Testis (tissue), 3 donors: ENCODE measurements around the gene TMEM184A. TPM values are rescaled to one million over a fixed set of nuclear protein-coding genes. Genes with fewer than 3 reads are reported as not detected.

Experiments used
- DNase-seq: peaks from one replicate; pipeline ENCODE4 v3.0.0-alpha.2; 2019
- H3K27ac ChIP-seq, 2 donors: fragments of 200-600 bp; sonication (generic); one replicate each; pipeline ENCODE4 v1.5.1; 2019
- H3K27me3 ChIP-seq: fragments of 200-600 bp; sonication (generic); one replicate; pipeline ENCODE4 v1.5.1; 2019
- H3K36me3 ChIP-seq: fragments of 200-600 bp; sonication (generic); one replicate; pipeline ENCODE4 v1.5.1; 2017; ENCODE audit warnings: low read depth; ENCODE audit errors: missing control alignments
- H3K4me1 ChIP-seq: fragments of 200-600 bp; sonication (generic); one replicate; pipeline ENCODE4 v1.5.1; 2019
- H3K4me3 ChIP-seq, 2 donors: fragments of 200-600 bp; sonication (generic); one replicate each; pipeline ENCODE4 v1.5.1; 2017 to 2019
- H3K9me3 ChIP-seq: fragments of 200-600 bp; sonication (generic); one replicate; pipeline ENCODE4 v1.5.1; 2017
- CTCF ChIP-seq, 3 experiments: fragments of 450-650 bp in 2 of 3; fragments of 200-600 bp in 1 of 3; sonication (generic) in 1 of 3; IDR thresholded peaks; one replicate each; pipeline ENCODE4 v1.5.1; 2016 to 2019; ENCODE audit warnings: antibody characterized with exemption in 3 of 3, mild to moderate bottlenecking in 2 of 3, moderate library complexity in 1 of 3
- POLR2A ChIP-seq: fragments of 450-650 bp; IDR thresholded peaks from one replicate; pipeline ENCODE4 v1.6.1; 2017; ENCODE audit warnings: antibody characterized with exemption, mild to moderate bottlenecking, moderate library complexity
- WGBS, 2 donors: methylation state at CpG; one replicate each; pipeline ENCODE4 v1.1.5; 2018; 5-methylcytosine and 5-hydroxymethylcytosine counted together
- intact Hi-C: fragments of 100-400 bp; cut with DNase I; formaldehyde crosslinking; loops from one replicate; pipeline ENCODE4 v1.15.1; 2023; ENCODE audit warnings: low total_unique reads
- polyA plus RNA-seq: library from polyadenylated mRNA; stranded (reverse); fragments of 350-450 nt; fragmentation: Illumina TruSeq; extraction: RNeasy Lipid Tissue Mini Kit (QIAGEN cat#74804); gene quantifications from one replicate; pipeline ENCODE4 v1.2.3, GENCODE V29; 2014; ENCODE audit warnings: low read depth, low replicate concordance; ENCODE audit not compliant: insufficient read depth
- total RNA-seq, 2 donors: library from RNA; depleted of rRNA; stranded (reverse); fragments of >200 nt; gene quantifications; one replicate each; pipeline ENCODE4 v1.2.3, GENCODE V29; 2016

The TMEM184A gene
- total and polyA plus RNA-seq, 3 donors from 2014 or later = 7.1 to 20.9 (median 18.7) TPM

- Histone ChIP-seq H3K27ac (peak overlapping the region; percentile 92 to 94), H3K9me3 (no peaks in the 10 kb centered on the region), H3K4me1 (peaks cover 26% of the 10 kb centered on the region), H3K27me3 (no peaks in the 10 kb centered on the region), H3K36me3 (no peaks in the 10 kb centered on the region), H3K4me3 (peak overlapping the region in 1 of 2 donors; percentile 10)
- WGBS, 2 donors = 19 to 31% methylated on average over 13 to 50 of the region's 56 CpGs
- DNase-seq = peak; percentile 95
- intact Hi-C loops = no loop called here
- TF ChIP-seq POLR2A (no peak), CTCF (IDR thresholded peaks at IDR 0.05) (no peak)
Measured at GRCh38 chr7:1537535-1538412, 18.2 kb downstream of the TMEM184A start.

DNA sequence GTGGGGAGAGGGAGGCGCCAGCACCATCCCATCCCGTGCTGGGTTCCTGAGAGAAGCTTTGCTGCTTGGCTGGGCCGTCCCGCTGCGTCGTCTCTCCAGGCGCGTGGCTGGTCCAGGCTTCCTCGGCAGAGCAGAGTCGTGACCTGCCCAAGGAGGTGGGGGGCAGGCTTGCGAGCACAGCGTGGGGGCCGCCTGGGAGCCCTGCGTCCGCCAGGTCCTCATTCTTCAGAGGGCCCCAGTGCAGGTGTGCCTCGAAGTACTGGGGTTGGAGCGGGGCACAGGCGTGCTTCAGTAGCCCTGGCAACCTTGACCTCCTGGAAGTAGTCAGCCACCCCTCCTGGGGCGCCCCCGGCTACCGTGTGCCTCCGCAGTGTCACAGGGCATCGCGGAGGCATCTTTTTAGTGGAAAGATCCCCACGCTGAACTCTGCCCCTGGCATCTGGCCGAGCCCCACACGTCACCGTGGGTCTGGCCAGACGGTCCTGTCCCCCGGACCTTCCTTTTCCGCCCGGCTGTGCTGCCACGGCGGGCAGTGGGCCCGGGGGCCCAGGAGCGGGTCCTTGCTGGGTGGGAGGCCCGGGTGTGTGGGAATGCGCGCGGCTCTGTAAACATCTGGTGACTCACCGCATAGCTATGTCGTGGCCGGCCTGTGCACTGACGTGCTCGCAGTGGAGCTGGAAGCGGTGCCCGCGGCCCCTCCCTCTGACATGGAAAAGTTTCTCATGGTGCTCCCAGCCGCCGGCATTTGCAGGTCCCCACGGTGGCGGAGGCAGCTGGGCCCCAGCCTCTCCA is 19.1 kb downstream of the TMEM184A start:
- no peaks in the 10 kb centered on the region for H3K27me3 ChIP-seq
- peak overlapping the region; percentile 92 to 94 for H3K27ac ChIP-seq
- H3K36me3 ChIP-seq = no peaks in the 10 kb centered on the region
- WGBS, 2 donors = 25 to 40% methylated on average over 6 to 47 of the region's 52 CpGs
- H3K4me3 ChIP-seq = peak overlapping the region in 1 of 2 donors; percentile 10
- peaks cover 33% of the 10 kb centered on the region for H3K4me1 ChIP-seq
- peak; percentile 96 for DNase-seq
- no peaks in the 10 kb centered on the region for H3K9me3 ChIP-seq
- intact Hi-C loops = no loop called here
- TF ChIP-seq CTCF (IDR thresholded peaks at IDR 0.05) (no peak), POLR2A (no peak)

DNA sequence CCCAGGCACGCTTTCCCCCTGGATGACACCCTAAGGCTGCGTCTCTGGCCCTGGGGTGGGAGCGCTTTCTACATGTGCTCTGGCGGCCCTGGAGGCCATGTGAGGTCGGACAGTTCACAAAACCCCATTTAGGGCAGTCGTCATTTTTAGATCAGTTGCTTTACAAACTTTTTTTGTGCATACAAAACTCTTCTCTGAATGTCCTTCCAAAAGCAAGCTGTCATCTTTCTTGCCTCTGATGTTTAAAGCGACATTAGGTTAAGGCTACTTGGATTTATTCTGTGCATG is 19.6 kb downstream of the TMEM184A start:
- WGBS, 2 donors = 68 to 76% methylated on average over 4 to 7 of the region's 7 CpGs
- intact Hi-C loops = no loop called here
- Histone ChIP-seq H3K27ac (peak overlapping the region; percentile 92 to 94), H3K9me3 (no peaks in the 10 kb centered on the region), H3K36me3 (no peaks in the 10 kb centered on the region), H3K4me1 (peaks cover 39% of the 10 kb centered on the region), H3K4me3 (no peak overlapping the region), H3K27me3 (no peaks in the 10 kb centered on the region)
- TF ChIP-seq POLR2A (no peak), CTCF (IDR thresholded peaks at IDR 0.05) (no peak)
- no peak for DNase-seq

GRCh38 chr7:1535701-1536454 is 20.1 kb downstream of the TMEM184A start:
- no peak overlapping the region for H3K4me3 ChIP-seq
- no peaks in the 10 kb centered on the region for H3K9me3 ChIP-seq
- TF ChIP-seq CTCF (IDR thresholded peaks at IDR 0.05) (no peak), POLR2A (no peak)
- H3K27ac ChIP-seq = peak overlapping the region; percentile 92 to 94
- 87 to 89% methylated on average over 16 to 41 of the region's 42 CpGs for WGBS, 2 donors
- intact Hi-C loops = no loop called here
- no peaks in the 10 kb centered on the region for H3K27me3 ChIP-seq
- no peak for DNase-seq
- no peaks in the 10 kb centered on the region for H3K36me3 ChIP-seq
- H3K4me1 ChIP-seq = peaks cover 40% of the 10 kb centered on the region
